CD4-positive, alpha-beta T cell treated with Interleukin-1 beta for 1 hour (primary cell): Measurements from ENCODE around the gene PRLH.
"Not testable (repeated sequence)": the region's sequence is repeated elsewhere in the genome, so short reads cannot be mapped to it uniquely, and the experiment has no call there.

Experiments used
- DNase-seq, 2 donors: peaks; one replicate each; pipeline ENCODE4 v3.0.0-alpha.2; 2020 to 2022

The PRLH gene

GRCh38 chr2:237602409-237602808 lies 36.0 kb downstream of the PRLH start:
- no peak for DNase-seq

DNA sequence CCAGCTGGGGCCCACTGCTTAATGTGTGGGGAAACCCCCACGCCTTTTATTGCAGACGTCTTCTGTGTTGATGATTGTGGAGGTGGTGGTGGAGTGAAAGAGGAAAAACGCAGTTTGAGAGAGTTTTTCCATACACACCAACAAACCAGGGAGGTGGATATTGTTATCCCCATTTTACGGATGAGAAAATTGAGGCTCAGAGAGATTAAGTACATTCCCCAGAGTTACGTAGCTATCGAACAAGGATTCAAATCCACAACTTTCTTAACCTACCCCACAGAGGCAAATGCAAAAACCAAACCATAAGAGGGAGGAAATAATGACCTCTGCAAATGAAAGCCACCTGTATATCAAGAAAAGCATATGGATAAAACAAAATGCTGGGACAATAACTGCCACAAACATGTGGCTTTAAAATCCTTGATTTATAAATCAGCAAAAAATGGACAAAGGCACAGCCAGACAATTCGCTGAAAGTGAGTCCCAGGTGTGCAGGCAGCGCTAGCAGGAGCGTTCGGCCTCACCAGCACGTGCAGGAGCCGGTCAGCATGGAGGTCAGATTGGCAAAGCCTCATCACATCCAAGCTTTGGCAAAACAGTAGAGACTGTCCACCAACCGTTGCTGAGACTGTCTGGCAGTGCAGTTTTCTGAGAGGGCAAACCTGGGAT lies 36.8 kb downstream of the PRLH start:
- no peak for DNase-seq

DNA sequence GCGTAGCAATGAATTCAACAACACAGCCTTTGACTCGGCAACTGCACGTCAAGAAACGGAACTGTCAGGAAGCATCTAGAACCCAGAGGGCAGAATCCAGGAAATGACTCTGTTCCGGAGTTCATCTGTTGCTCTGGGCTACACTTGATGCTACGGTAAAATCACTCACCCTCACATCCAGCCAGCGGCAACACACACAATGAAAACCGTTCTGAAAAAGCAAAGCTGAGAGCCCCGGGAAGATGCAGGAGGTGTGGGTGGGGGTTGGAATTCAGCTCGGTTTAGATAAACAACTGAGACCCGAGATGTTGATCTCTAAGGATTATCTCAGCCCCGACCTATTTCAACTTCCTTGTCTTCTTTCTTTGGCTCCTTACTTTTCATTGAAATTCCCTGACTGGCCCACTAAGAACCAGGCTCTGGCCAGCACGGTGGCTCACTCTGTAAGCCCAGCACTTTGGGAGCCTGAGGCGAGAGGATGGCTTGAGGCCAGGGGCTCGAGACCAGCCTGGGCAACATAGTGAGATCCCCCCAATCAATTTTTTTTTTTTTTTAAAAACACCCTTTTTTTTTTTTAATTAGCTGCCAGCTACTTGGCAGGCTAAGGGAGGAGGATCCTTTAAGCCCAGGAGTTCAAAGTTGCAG lies 37.5 kb downstream of the PRLH start:
- DNase-seq: peak; percentile 83 to 88

- DNase-seq: no peak
These were observed 38.0 kb downstream of the PRLH start for GRCh38 chr2:237604391-237604790.

DNA sequence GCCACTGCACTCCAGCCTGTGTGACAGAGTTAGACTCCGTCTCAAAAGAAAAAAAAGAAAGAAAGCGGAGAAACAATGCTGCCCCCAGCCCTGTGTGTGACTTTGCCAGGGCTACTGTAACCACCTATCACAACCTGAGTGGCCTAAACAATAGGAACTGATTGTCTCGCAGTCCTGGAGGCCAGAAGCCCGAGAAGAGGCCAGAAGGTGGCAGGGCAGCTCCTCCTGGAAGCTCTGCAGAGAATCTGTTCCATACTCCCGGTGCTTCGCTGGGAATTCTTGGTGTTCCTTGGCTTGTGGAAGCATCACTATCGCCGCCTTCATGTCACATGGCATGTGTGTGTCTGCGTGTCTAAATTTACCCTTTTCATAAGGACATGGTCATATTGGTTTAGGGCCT lies 38.6 kb downstream of the PRLH start:
- DNase-seq: no peak

DNA sequence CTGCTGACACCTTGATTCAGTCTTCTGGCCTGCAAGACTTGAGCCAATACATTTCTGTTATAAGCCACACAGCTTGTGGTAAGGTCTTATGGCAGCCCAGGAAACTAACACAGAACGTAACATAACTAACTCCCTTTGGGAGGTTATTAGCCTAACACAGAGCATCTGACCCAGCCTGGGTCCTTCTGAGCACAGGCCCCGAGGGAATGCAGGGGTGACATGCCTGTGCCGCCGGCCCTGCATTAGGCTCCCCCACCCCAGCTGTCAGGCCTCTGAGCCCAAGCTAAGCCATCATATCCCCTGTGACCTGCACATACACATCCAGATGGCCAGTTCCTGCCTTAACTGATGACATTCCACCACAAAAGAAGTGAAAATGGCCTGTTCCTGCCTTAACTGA lies 40.1 kb downstream of the PRLH start:
- DNase-seq: not testable (repeated sequence)

DNA sequence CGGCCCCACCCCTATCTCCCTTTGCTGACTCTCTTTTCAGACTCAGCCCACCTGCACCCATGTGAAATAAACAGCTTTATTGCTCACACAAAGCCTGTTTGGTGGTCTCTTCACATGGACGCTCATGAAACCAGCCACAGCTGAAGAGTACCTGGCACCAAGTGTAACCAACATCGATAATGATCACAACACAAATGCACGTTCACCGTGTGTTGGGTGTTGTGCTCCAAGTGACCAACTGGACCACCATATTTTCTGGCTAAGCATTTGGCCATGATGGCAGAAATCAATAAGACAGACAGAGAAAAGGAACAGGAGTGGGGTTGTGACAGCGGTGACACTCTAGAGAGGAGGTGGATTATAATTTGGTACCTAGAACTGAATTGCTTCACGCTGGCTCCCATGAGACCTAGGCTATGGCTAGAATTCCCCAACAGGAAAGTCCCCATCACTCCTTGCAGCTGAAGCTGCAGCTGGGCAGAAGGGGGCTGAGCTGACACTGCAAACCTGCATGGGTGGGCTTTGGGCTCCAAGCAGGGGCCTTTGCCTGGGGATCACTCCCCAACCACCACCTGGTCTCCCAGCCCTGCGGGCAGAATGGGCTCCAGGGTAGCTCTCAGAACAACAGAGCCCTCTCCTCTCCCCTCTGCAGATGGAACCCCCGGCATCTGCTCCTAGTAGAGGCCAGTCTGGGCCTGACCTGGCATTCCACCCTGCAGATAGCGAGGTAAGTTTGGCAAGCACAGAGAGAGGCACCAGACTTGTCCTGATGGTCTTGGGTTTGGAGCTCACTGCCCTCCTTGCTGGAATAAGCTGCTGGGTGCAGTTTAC lies 46.4 kb downstream of the PRLH start:
- DNase-seq: no peak

DNA sequence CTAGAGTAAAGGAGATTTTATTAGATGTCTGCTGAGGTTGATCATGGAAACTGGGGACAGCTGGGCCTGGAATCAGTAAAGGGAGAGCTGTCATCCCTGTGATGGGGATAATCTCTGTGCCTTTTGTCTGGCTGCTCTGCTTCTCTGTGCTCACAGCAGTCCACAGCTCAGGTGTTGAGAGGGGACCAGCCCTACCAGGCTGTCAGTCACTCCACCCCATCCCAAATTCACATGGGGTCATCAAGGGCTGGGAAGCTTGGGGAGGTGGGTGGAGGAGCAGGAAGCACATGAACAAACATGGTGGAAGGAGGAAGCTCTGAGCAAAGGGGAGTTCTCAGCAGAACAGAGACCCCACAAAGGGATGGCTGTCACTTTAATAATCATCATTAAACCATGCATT lies 47.3 kb downstream of the PRLH start:
- DNase-seq: no peak

DNA sequence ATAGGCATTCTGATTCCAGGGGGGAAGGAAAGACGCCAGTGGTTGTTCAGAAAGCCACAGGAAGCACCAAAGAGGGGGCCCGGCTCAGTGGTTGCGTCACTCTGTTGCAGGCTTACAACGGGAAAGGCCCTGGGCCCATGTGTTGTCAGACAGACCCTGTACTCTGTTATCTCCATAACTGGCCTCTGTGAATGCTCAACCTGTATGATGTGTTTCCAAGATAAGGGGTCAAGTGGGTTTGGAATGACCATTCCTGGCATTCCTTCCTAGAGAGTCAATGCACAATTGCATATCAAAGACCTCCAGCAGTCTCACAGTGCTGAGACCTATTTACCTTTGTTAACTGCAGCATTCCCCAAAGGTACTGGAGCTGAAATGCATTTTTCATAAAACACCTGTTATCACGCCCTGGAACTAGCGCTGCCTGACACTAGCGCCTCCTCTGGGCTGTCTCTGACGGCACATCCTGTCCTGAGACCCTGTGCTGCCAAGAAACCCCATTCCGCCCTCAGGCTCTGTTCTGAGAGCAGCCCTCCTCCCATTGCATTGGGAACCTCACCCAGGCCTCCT lies 47.9 kb downstream of the PRLH start:
- no peak for DNase-seq

GRCh38 chr2:237615631-237616249 lies 49.4 kb downstream of the PRLH start:
- DNase-seq: no peak

GRCh38 chr2:237616373-237616733 lies 50.0 kb downstream of the PRLH start:
- no peak for DNase-seq
